ENCODE data around the gene DNER.

GRCh38 chr2:229330952-229331351, 383.4 kb downstream of the DNER start:
- TF ChIP-seq CTCF (conservative IDR thresholded peaks at IDR 0.05; ENCODE audit: low read length): no peak
- TF ChIP-seq EZH2phosphoT487 (IDR thresholded peaks at IDR 0.05; ENCODE audit: borderline replicate concordance): no peak

Measured in Loucy (cell line).